Measurements from ENCODE around the gene ARHGAP26.
A peak's percentile ranks its signal among the peaks of the same experiment; 100 is the strongest.

The ARHGAP26 gene

GRCh38 chr5:143236682-143237081 is 466.5 kb downstream of the ARHGAP26 start:
- no peak for DNase-seq

DNA sequence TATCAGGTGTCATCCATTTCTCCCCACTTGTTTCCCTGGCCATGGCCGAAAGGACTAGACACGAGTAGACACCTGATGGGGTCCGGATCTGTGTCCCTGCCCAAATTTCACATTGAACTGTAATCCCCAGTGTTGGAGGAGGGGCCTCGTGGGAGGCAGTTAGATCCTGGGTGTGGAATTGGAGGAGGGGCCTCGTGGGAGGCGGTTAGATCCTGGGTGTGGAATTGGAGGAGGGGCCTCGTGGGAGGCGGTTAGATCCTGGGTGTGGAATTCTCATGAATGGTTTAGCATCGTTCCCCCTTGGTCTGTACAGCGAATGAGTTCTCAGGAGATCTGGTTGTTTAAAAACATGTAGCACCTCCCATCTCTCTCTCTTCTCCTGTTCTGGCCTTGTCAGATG is 467.5 kb downstream of the ARHGAP26 start:
- DNase-seq: no peak

DNA sequence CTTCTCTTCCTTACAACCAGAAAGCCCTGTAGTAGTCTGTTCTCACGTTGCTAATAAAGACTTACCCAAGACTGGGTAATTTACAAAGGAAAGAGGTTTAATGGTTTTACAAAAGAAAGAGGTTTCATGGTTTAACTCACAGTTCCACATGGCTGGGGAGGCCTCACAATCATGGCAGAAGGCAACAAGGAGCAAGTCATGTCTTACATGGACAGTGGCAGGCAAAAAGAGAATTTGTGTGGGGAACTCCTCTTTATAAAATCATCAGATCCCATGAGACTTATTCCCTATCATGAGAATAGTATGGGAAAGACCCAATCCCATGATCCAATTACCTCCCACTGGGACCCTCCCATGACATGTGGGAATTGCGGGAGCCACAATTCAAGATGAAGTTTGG is 468.4 kb downstream of the ARHGAP26 start:
- DNase-seq: no peak

DNA sequence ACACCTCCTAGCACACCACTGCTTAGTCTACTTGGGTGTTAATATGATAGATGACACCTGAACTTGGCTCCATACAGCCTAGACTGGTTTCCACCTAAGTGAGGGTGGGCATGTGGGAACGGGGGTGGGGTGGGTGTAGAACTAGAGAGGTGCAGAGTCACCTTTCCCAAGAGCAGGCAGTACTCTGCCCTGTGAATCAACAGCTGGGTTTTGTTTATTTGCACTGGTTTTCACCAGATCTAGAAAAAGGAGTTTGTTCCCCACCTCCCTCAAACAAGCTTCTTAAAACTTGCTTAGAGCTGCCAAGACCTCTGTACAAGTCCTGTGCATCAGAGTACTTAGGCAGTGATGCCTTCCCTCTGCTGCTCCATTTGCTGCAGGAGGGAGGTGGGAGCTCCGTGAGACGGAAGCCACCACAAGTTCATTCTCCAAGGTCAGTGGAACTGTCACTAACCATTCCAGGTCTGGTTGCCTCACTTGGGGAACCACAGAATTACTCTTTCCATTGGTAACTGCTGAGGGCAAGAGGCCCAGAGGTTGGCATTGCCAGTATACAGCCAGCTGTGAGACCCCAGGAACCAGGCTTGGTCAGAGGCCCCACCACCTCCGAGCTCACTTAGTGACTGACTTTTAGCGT is 469.8 kb downstream of the ARHGAP26 start:
- no peak for DNase-seq

- DNase-seq: no peak
Measured at GRCh38 chr5:143241892-143242291, 471.7 kb downstream of the ARHGAP26 start.

GRCh38 chr5:143243103-143243502 is 472.9 kb downstream of the ARHGAP26 start:
- DNase-seq: no peak

GRCh38 chr5:143244000-143244736 is 474.0 kb downstream of the ARHGAP26 start:
- peak; percentile 78 for DNase-seq

GRCh38 chr5:143244990-143245389 is 474.8 kb downstream of the ARHGAP26 start:
- DNase-seq: no peak

DNA sequence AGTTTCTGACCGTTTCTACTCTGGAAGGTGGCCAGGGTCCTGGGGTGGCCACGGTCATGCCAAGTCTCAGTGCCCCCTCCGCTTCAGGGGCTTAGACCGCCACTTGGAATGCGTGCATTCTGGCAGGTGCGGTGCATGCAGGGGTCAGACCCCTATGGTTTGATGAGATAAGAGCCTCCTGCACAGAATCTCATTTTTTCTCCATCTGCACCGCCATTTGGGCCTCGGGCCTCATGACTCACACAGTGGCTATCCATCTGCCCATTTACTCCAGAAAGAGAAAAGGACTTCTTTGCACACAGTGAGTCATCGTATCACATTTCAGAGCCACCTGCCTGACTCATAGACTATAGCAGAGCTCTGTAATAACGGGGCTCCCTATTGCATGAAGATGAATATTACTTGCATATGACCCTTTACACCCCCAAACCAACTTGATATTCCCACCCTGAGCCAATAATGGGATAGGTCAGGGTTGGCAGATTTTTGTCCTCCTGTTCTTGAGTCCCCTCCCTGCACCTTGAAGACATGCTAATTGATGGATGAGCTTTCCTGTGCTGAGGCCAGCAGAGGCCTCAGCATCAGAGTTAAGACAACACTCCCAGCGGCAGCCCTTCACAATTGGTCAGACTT is 475.9 kb downstream of the ARHGAP26 start:
- peak; percentile 80 for DNase-seq

- DNase-seq: no peak
Measured at GRCh38 chr5:143247134-143247815, 477.1 kb downstream of the ARHGAP26 start.

DNA sequence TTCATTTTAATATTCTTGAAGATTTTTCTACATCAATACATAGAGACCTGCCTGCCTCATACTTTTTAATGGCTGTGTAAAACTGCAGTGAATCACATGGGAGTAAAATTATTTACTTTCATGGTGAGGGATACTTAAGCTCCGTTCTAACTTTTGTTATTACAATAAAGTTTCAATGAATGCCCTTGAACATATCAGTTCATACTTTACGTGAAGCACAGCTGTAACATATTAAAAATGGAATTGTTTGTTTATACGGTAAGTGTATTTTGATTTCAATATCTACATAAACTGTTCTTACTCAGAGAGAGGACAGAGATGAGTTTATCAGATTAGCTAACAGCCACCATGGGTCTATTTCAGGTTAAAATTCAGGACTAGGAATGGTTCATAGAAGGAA is 478.2 kb downstream of the ARHGAP26 start:
- DNase-seq: no peak

DNA sequence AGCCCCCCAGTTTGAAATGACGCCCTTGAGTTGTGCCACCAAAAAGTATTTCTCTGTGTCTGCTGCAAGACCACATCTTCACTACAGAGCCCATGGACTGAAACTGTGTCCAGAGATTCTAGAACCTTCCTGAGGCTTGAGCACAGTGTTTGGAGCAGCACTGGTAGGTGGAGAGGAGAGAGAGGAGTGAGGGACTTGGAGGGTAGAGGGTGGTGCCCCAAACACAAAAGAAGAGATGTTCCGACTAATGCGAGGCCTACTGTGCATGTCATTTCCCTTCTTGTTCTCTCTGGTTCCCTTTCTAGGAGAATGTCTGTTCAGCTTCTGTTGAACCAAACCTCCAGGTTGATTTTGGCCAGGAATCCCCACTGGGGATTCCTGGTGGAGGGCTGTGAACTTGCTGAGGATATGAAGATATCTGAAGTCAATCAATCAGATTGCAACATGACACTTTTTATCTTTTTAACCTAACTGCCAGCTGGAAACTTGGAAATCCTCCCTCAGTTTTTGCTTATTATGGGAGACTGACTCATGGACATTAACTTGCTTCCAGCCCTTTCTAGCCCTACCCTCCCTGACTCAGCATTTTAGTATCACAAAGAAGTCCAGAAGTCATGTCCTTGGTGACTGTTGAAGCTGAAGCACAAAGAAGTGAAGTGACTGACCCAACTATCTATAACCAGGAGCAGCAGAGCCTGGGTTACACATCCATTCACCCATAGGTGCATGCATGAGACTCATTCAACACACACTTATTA is 478.8 kb downstream of the ARHGAP26 start:
- DNase-seq: no peak

- DNase-seq: no peak
Measured at GRCh38 chr5:143249851-143250250, 479.7 kb downstream of the ARHGAP26 start.

- no peak for DNase-seq
Measured at GRCh38 chr5:143251190-143251589, 481.0 kb downstream of the ARHGAP26 start.

DNA sequence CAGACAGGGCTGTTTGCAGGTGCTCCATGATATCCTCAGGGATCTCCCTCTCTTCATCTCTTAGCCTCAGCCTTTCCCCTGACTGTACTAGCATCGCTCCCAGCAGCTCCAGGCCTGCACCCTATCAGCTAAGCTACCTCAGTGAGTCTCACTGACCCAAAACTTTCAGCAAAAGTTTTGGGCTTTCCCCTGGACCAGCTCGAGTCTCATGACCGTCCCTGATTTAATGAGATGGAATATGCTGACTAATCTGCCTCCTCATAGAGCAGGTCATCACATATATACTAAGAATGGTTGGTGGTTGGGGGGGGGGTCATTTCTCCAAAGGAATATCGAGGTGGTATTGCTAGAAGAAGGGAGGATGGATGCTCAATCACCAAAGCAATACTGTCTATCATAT is 481.8 kb downstream of the ARHGAP26 start:
- DNase-seq: no peak

DNA sequence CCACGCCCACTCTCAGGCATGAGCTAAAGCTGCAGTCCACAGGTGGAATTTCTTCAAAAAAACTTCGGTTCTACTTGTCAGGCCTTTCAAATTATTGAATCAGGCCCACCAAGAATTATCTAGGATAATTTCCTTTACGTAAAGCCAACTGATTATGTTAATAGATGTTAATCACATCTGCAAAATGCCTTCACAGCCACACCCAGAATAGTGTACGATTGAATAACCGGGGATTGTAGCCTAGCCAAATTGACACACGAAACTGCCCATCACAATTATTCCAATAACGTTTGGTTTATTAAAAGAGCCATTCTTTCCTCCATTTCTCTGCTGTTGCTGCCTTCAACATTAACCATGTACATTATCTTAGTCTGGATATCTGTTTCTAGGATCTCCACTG is 484.6 kb downstream of the ARHGAP26 start:
- no peak for DNase-seq

DNA sequence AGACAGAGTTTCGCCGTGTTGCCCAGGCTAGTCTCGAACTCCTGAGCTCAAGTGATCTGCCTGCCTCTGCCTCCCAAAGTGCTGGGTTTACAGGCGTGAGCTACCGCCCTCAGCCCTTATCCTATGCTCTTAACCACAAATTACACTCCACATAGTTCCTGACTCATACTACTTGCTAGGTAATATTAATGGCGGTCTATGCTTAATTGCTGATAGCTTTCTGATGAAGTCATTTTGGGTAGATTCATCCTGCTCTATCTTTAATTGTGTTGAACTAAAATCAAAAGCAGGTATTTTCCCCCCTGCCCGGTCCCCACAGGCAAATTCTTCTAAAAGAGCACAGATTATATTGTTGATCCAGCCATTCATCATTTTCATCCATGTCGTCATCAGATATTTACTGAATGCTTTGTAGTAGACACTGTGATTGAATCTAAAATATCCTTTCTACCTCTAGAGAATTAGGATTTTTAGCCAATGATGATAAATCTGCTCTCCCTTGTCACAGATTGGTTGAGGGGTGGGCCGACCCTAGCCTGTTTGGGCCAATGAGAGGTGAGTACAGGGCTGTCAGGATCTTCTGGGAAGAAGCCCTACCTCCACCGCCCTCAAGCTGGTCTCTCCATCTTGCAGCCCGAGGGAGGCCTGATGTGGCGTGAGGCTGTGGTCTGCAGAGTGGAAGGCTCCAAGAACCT is 488.5 kb downstream of the ARHGAP26 start:
- peak; percentile 47 for DNase-seq

DNA sequence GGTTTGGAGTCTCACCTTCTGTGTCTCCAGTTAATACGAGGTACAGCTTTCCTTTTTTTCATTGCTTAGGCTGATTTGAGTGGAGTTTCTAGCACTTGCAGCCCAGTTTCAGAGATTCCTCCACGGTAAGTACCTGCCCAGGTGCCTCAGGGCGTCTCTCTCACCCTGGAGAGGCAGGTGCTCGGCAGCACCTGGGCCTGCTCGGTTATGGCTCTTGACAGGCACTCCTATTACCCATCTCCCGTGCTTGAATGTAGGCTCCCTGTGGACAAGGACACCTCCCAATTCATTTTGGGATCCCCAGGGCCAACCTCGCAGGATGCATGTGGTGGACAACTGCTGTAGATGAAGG is 489.1 kb downstream of the ARHGAP26 start:
- no peak for DNase-seq

DNA sequence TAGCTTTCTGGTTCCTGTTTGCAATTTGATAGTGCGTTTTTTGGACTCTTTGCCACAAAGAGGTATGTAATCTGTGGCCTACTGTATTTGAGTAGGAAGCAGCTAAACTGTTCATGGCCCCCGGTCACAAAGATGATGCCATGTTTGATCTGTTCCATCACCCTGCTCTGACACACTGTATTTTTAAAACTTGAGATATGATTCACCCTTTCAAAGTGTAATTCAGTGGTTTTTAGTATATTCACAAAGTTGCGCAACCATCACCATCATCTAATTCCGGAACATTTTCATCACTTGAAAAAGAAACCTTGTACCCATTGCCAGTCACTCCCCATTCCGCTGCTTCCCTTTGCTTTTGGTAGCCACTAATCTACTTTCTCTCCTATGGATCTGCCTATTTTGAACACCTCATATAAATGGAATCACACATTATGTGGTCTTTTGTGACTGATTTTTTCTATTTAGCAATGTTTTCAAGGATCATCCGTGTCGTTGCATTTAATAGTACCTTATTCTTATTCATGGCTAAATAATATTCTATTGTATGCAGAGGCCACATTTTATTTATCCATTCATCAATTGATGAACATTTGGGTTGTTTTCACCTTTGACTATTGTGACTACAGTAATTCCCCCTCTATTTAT is 491.7 kb downstream of the ARHGAP26 start:
- DNase-seq: no peak

- no peak for DNase-seq
Measured at GRCh38 chr5:143262393-143263174, 492.4 kb downstream of the ARHGAP26 start.

- DNase-seq: no peak
Measured at GRCh38 chr5:143263272-143263810, 493.2 kb downstream of the ARHGAP26 start.
